Activated naive CD4-positive, alpha-beta T cell treated with anti-CD3 and anti-CD28 coated beads, Interleukin-2, amount 50 U/mL, for 16 hours (primary cell): ENCODE results near the gene SETD1A.
"Not testable (repeated sequence)": the region's sequence is repeated elsewhere in the genome, so short reads cannot be mapped to it uniquely, and the experiment has no call there.

ENCODE experiments used
- DNase-seq: peaks from one replicate; pipeline ENCODE4 v3.0.0-alpha.2; 2020

SETD1A gene

GRCh38 chr16:30930160-30930571, 27.4 kb upstream of the SETD1A start:
- DNase-seq, result no peak

- DNase-seq, result no peak
Observed at GRCh38 chr16:30931068-30931650, 26.4 kb upstream of the SETD1A start.

GRCh38 chr16:30934827-30935557, 22.6 kb upstream of the SETD1A start:
- DNase-seq, result no peak

- no peak for DNase-seq
Observed at GRCh38 chr16:30937692-30938091, 19.9 kb upstream of the SETD1A start.

- DNase-seq, result not testable (repeated sequence)
Observed at GRCh38 chr16:30939571-30939970, 18.0 kb upstream of the SETD1A start.

- DNase-seq, result peak; percentile 63
Observed at GRCh38 chr16:30941600-30942425, 15.7 kb upstream of the SETD1A start.

- no peak for DNase-seq
Observed at GRCh38 chr16:30942426-30942806, 15.1 kb upstream of the SETD1A start.

GRCh38 chr16:30944352-30944751, 13.2 kb upstream of the SETD1A start:
- no peak for DNase-seq

GRCh38 chr16:30946671-30947540, 10.6 kb upstream of the SETD1A start:
- no peak for DNase-seq

GRCh38 chr16:30947541-30947858, 10.1 kb upstream of the SETD1A start:
- no peak for DNase-seq

GRCh38 chr16:30947859-30948666, 9.5 kb upstream of the SETD1A start:
- DNase-seq, result no peak

GRCh38 chr16:30948667-30949649, 8.6 kb upstream of the SETD1A start, which contains the start of gene ORAI3:
Gene ORAI3 (plus strand): TSS chr16:30949068. CDS start chr16:30949290, 222 bp downstream.
- peak; percentile 30 for DNase-seq

GRCh38 chr16:30949650-30950515, 7.7 kb upstream of the SETD1A start:
- no peak for DNase-seq

- no peak for DNase-seq
Observed at GRCh38 chr16:30950516-30951065, 7.0 kb upstream of the SETD1A start.

GRCh38 chr16:30951193-30951592, 6.4 kb upstream of the SETD1A start:
- DNase-seq, result no peak

- no peak for DNase-seq
Observed at GRCh38 chr16:30951750-30952149, 5.8 kb upstream of the SETD1A start.

GRCh38 chr16:30953111-30953510, 4.4 kb upstream of the SETD1A start:
- DNase-seq, result no peak

- peak; percentile 67 for DNase-seq
Observed at GRCh38 chr16:30953511-30954124, 3.9 kb upstream of the SETD1A start.

GRCh38 chr16:30954993-30955392, 2.6 kb upstream of the SETD1A start:
- DNase-seq, result no peak
